Measurements from ENCODE around the gene TMEM61.

The TMEM61 gene

DNA sequence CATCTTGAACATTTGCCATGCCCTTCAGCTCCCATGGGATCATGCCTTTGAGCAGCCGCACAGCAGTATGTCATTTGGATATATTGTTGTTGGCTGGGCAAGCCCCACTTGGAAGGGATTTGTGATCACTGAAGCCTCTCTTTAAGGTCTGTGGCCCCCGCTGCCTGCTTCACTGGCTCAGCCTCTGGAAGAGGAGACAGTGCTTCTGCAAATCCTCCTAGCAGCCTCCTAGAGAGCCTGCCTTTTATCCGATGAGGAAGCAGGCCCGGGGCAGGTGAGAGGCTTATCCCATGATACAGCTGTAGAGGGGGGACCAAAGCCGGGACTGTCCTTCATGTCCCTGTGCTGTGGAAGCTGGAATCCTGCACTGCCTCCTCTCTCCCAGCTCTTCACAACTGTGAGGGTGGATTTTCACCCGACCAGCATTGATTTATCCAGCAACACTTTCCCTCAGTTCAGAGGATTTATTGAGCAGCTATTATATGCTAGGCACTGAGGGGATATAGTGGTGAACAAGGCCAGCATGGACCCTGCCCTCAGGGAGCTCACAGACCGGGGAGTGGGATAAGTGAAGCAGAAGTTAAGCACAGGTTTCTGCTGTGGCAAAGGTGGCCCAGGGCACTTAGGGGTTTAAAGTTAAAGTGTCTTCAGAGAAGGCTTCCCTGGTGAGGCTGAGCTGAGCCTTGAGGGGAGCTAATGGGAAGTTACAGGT is 3.9 kb downstream of the TMEM61 start:
- H3K4me3 ChIP-seq (ENCODE audit: low read length), result no peak overlapping the region
- TF ChIP-seq, protein P1, sequence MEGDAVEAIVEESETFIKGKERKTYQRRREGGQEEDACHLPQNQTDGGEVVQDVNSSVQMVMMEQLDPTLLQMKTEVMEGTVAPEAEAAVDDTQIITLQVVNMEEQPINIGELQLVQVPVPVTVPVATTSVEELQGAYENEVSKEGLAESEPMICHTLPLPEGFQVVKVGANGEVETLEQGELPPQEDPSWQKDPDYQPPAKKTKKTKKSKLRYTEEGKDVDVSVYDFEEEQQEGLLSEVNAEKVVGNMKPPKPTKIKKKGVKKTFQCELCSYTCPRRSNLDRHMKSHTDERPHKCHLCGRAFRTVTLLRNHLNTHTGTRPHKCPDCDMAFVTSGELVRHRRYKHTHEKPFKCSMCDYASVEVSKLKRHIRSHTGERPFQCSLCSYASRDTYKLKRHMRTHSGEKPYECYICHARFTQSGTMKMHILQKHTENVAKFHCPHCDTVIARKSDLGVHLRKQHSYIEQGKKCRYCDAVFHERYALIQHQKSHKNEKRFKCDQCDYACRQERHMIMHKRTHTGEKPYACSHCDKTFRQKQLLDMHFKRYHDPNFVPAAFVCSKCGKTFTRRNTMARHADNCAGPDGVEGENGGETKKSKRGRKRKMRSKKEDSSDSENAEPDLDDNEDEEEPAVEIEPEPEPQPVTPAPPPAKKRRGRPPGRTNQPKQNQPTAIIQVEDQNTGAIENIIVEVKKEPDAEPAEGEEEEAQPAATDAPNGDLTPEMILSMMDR (IDR thresholded peaks at IDR 0.05; ENCODE audit: insufficient read depth, low read depth, low read length, missing control alignments), result no peak
- no peak for DNase-seq (ENCODE audit: low read depth)

DNA sequence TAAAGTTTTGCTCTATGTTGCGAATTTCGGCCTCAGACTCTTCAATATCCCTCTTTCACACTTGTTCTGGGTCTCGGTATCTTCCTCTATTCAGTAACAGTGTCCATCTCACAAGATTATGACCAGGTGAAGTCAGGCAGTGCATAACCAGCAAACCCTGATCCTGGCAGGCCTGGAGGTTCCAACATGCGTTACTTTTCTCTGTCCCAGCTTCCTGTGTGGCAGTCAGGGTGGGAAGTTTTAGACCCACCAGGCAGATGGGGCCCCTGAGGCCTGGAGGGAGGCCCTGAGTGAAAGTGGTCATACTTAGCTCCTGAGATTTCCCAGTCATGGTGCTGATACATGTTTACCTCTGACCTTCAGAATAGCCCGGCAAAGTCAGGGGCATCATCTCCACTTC is 5.1 kb downstream of the TMEM61 start:
- DNase-seq (ENCODE audit: low read depth), result no peak
- no peak overlapping the region for H3K4me3 ChIP-seq (ENCODE audit: low read length)
- TF ChIP-seq, protein P1 (IDR thresholded peaks at IDR 0.05; ENCODE audit: insufficient read depth, low read depth, low read length, missing control alignments), result no peak

DNA sequence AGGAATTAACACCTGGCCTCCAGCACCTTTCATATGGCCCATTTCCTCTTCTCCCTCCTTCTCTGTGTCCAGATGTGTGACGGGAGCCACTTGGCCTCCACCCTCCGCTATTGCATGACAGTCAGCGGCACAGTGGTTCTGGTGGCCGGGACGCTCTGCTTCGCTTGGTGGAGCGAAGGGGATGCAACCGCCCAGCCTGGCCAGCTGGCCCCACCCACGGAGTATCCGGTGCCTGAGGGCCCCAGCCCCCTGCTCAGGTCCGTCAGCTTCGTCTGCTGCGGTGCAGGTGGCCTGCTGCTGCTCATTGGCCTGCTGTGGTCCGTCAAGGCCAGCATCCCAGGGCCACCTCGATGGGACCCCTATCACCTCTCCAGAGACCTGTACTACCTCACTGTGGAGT is 5.6 kb downstream of the TMEM61 start:
- TF ChIP-seq, protein P1 (IDR thresholded peaks at IDR 0.05; ENCODE audit: insufficient read depth, low read depth, low read length, missing control alignments), result no peak
- DNase-seq (ENCODE audit: low read depth), result no peak
- H3K4me3 ChIP-seq (ENCODE audit: low read length), result no peak overlapping the region

DNA sequence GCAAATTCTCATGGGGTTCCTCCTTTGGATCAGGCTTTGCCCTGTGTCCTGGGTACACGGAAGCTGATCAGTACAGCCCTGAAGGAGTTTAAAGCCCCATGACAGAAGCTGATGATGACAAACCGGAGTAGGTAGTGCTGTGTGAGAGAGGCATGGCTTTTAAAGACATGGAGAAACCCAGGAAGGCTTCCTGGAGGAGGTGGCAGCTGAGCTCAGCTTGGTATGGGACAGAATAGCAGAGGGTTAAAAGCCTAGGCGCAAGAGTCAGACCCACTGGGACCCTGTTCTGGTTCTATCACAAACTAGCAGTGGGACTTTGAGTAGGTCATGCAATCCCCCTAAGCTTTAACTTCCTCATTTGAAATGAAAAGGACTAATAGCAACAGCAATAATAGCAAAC is 6.1 kb downstream of the TMEM61 start:
- no peak overlapping the region for H3K4me3 ChIP-seq (ENCODE audit: low read length)
- TF ChIP-seq, protein P1 (IDR thresholded peaks at IDR 0.05; ENCODE audit: insufficient read depth, low read depth, low read length, missing control alignments), result no peak
- DNase-seq (ENCODE audit: low read depth), result no peak

DNA sequence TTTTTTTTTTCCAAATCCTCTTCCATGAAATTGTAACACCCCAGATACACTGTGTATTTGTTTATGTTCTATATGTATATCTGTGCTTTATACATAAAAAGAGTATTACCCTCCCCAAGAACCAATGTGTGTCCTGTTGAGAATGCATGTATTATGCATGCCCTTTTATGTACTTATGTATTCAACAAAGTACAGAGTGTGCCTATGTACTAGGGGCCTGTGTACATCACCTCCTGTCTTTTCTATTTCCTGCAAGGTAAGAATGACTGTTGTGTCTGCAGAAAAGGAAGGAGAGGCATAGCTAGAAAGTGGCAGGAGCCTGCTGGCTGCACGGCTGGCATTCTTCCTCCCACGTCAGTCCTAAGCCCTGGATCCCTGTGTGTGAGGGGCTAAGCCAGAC is 7.0 kb downstream of the TMEM61 start:
- TF ChIP-seq, protein P1 (IDR thresholded peaks at IDR 0.05; ENCODE audit: insufficient read depth, low read depth, low read length, missing control alignments), result no peak
- H3K4me3 ChIP-seq (ENCODE audit: low read length), result no peak overlapping the region
- no peak for DNase-seq (ENCODE audit: low read depth)

DNA sequence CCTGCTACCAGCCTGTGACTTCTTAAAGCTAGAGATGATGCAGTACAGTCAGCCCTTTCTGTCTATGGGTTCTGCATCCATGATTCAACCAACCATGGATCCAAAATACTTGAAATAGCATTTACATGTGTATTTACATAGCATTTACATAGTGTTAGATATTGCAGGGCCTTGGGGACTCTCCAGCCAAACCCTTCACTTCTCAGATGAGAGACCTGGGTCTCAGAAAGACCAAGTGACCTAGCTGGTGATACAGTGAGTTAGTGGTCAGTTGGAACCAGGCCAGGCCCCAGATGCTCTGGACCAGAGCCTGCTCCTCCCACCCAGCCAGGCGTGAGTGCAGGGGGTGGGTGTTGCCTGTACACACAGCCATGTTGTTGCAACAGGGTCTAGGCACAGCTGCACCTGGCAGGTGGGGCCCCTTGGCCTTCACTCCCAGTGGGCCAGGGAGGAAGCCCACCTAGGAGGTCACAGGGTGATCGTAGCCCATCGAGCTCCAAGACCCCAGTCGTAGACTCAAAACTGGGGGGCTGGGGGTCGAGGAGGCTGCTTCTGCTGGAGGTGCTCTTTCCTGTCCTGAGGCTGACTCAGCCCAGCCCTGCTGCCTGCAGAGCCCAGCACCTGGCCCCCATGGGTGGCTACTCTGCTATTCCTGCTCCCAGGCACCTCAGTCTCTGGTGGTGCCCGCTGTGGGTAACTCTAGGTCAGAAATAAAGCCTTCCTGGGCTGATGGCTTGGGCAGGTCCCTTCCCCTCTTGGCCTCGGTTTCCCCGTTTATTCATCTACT is 7.7 kb downstream of the TMEM61 start:
- no peak overlapping the region for H3K4me3 ChIP-seq (ENCODE audit: low read length)
- DNase-seq (ENCODE audit: low read depth), result no peak
- TF ChIP-seq, protein P1 (IDR thresholded peaks at IDR 0.05; ENCODE audit: insufficient read depth, low read depth, low read length, missing control alignments), result no peak

Data from epithelial cell of esophagus (primary cell).